Fibroblast of skin of abdomen (primary cell): Measurements from ENCODE around the gene GHRL.
"Not testable (repeated sequence)": the region's sequence is repeated elsewhere in the genome, so short reads cannot be mapped to it uniquely, and the experiment has no call there.

Experiments
- DNase-seq: peaks from one replicate; pipeline ENCODE4 v3.0.0-alpha.2; 2013

The GHRL gene

DNA sequence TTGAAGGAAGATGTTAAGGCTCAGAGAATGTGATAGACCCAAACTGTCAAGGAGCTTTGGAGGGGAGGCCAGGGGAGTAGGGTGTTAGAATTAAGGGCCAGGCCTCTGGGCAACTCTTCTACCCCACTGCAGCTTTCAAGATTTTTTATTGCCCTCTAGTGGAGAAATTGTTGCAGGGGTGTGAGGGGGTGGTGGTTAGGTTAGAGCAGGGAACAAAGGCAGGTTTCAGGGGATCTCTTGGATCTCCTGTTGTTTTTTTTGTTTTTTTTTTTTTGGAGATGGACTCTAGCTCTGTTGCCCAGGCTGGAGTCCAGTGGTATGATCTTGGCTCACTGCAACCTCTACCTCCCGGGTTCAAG lies 29.6 kb upstream of the GHRL start:
- DNase-seq, result no peak

DNA sequence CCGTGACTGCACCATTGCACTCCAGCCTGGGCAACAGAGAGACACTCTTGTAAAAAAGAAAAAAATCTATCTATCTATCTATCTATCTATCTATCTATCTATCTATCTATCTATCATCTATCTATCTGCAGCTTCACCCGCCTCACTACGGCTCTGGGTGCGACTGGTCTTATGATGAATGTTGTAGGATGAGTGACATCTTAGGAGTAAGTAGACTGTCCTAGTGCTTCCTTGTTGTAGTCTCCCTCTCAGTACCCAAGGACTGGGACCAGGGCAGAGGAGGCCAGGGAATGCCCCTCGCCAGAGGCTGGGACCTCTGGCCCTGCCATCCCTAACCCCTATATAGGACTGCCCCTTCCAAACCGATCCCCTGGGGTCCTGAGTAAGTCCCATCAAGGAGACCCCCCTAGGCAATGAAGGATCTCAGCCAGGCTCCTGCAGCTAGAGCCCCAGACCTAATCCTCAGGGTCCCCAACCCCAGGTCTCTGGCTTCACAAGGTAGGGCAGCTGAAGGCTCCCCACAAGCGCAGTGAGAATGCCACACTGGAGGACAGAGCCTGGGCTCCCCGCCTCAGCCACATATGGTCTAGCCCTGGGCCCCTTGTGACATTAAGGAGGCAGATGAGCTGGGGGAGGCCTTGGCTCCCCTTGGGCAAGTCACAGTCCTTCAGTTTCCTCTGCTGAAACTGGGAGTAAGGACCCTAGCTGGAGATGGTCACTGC lies 29.0 kb upstream of the GHRL start:
- DNase-seq, result no peak

- DNase-seq, result no peak
Observed at GRCh38 chr3:10320320-10320677, 27.6 kb upstream of the GHRL start.

DNA sequence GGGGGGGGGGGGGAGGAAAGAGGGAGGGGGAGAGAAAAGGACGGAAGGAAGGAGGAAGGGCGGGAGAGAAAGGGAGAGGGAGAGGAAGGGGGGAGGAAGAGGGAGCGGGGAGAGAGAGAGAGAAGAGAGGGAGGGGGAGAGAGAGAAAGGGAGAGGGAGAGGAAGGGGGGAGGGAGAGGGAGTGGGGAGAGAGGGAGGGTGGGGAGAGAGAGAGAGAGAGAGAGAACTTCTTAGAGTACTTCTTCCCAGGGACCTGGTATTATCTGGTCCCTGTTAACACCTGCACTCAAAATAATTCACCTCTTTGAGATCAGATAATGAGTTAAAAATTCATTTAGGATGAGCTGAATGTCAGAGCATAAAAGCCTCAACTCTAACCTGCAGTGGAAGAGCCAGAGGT lies 27.1 kb upstream of the GHRL start:
- DNase-seq, result peak; percentile 11

DNA sequence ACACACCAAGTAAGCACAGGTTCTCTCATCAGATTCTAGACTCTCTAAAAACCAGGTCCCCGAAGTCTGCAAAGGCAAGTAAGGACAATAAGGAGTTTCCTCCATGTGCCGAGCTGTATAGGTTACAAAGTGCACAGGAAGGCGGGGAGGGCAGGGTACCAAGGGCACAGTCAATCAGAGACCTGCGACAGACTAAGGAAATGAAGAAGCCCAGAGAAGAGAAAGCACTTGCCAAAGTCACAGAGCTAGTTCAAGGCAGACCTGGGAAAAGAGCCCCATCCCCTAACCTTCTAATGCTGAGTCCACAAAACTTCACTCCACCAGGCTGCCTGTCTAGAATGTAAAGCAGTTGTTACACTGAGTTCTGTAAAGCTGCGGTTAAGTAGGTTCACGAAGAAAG lies 26.5 kb upstream of the GHRL start:
- no peak for DNase-seq

DNA sequence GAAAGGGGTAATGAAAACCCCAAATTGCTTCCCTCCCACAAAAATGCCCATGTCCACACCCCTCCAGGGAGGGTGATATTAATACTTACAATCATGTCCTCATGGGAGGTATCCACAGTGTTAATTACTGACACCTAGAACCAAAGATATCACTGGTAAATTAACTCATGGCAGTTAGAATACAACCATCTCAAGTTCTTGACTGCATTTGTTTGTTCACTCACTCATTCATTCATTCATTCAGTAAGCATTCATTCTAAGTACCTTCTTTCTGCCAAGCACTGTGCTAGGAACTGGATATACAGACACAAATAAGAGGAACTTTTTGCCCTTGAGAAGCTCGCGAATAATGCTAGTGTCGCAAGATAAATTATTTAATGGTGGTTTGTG lies 25.2 kb upstream of the GHRL start:
- DNase-seq, result no peak

- no peak for DNase-seq
Observed at GRCh38 chr3:10317311-10317960, 24.7 kb upstream of the GHRL start.

- DNase-seq, result no peak
Observed at GRCh38 chr3:10315771-10316344, 23.1 kb upstream of the GHRL start.

DNA sequence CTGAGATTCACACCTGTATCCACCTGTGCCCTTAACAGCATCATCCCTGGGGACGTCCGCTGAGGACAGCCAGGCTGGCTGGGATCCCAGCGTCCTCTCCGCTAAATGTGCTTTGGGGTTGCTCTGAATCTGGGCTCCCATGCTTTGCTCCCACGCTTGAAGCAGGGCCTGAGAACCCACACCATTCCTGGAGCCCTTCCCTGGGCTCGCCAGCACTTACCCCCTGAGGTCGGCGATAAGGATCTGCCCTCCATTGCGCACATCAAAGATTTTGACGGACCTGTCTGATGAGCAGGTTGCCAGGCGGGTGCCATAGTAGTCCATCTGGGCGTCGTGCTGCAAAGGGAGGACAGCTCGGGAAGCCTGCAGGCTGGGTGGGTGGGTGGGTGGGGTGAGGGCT lies 22.4 kb upstream of the GHRL start:
- no peak for DNase-seq

- DNase-seq, result no peak
Observed at GRCh38 chr3:10312861-10313260, 20.1 kb upstream of the GHRL start.

GRCh38 chr3:10312391-10312790 lies 19.6 kb upstream of the GHRL start:
- no peak for DNase-seq

- DNase-seq, result no peak
Observed at GRCh38 chr3:10311710-10312109, 19.0 kb upstream of the GHRL start.

DNA sequence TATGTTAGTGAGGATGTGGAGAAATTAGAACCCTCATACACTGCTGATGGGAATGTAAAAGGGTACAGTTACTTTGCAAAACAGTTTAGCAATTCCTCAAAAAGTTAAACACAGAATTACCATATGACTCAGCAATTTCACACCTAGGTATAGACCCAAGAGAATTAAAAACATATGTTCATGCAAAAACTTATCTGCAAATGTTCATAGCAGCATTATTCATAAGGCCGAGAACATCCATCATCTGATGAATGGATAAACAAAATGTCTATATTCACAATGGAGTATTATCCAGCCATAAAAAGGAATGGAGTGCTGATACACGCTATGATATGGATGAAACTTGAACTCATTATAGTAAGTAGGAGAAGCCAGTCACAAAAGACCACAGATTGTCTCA lies 17.8 kb upstream of the GHRL start:
- peak; percentile 60 for DNase-seq

- no peak for DNase-seq
Observed at GRCh38 chr3:10309736-10310135, 17.0 kb upstream of the GHRL start.

- DNase-seq, result no peak
Observed at GRCh38 chr3:10308678-10309077, 15.9 kb upstream of the GHRL start.

GRCh38 chr3:10306156-10306555 lies 13.4 kb upstream of the GHRL start:
- DNase-seq, result no peak

- no peak for DNase-seq
Observed at GRCh38 chr3:10305331-10305902, 12.7 kb upstream of the GHRL start.

GRCh38 chr3:10304905-10305304 lies 12.2 kb upstream of the GHRL start:
- DNase-seq, result no peak

GRCh38 chr3:10303785-10304184 lies 11.0 kb upstream of the GHRL start:
- no peak for DNase-seq

GRCh38 chr3:10303105-10303504 lies 10.4 kb upstream of the GHRL start:
- no peak for DNase-seq

DNA sequence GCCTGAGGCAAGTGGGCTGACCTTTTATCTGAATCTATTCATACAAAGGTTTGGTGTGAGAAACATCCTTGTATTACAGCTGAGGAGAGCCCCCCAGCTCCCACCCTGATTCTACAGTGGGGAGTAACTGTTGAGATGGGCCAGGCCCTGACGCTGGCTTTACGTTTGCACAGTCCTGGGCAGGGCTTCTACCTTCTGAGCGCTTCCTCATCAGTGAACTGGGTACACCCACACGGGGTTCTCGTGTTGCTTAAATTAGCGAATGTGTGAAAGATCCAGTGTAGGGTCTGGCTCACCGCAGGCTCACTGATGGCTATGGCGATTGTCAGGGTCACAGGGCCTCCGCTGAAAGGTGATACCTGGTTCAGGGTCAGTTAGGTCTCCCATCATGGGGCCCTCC lies 7.3 kb upstream of the GHRL start:
- no peak for DNase-seq

DNA sequence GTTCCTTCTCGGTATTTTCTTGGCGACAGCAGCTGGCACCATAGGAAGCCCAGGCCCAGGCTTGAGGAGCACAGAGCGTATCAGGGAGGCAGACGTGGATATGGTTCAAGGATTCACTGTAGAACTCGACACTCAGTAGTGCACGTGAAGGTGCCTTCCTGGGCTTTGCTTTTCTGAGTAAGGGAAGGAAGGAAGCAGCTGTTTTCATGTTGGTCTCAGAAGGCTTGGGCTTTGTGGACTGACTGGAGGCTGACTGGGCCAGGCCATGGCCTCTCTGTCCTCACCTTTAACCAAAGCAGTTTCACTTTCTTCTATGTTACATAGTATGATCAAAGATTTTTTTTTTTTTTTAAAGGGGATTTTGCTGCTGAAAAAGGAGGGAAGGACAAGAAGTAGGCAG lies 6.9 kb upstream of the GHRL start:
- DNase-seq, result no peak

- DNase-seq, result peak; percentile 20
Observed at GRCh38 chr3:10299175-10299574, 6.4 kb upstream of the GHRL start.

DNA sequence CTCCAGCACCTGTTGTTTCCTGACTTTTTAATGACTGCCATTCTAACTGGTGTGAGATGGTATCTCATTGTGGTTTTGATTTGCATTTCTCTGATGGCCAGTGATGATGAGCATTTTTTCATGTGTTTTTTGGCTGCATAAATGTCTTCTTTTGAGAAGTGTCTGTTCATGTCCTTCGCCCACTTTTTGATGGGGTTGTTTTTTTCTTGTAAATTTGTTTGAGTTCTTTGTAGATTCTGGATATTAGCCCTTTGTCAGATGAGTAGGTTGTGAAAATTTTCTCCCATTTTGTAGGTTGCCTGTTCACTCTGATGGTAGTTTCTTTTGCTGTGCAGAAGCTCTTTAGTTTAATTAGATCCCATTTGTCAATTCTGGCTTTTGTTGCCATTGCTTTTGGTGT lies 5.3 kb upstream of the GHRL start:
- not testable (repeated sequence) for DNase-seq
